Measurements from ENCODE around the gene CECR2.

Gene CECR2

GRCh38 chr22:17348464-17349103, 20.7 kb upstream of the CECR2 start:
- H3K27me3 ChIP-seq (ENCODE audit: insufficient read depth, low read length, poor library complexity): no peaks in the 10 kb centered on the region
- no peaks in the 10 kb centered on the region for H3K79me2 ChIP-seq (ENCODE audit: insufficient read depth, low read length)
- H2AFZ ChIP-seq (ENCODE audit: low read depth, low read length): no peak overlapping the region
- H3K4me3 ChIP-seq (ENCODE audit: low read depth in 1 of 2, low read length in 2 of 2): no peak overlapping the region
- no peaks in the 10 kb centered on the region for H4K20me1 ChIP-seq (ENCODE audit: insufficient read depth, low read length)
- 0 out of 3 replicates have a peak, but pooled peaks have one; percentile 39 for ATAC-seq (ENCODE audit: insufficient read depth, low read depth)
- no peaks in the 10 kb centered on the region for H3K4me1 ChIP-seq (ENCODE audit: insufficient read depth, low read length)
- no peak for TF ChIP-seq CTCF (IDR thresholded peaks at IDR 0.05; ENCODE audit: borderline replicate concordance, extremely low read depth, low read length, poor library complexity, severe bottlenecking)
- no peak for TF ChIP-seq EZH2 (IDR thresholded peaks at IDR 0.05; ENCODE audit: borderline replicate concordance, low read depth, low read length, severe bottlenecking)
- H3K9me3 ChIP-seq (ENCODE audit: insufficient read depth, low read length, severe bottlenecking): no peaks in the 10 kb centered on the region
- no peaks in the 10 kb centered on the region for H3K36me3 ChIP-seq (ENCODE audit: insufficient read depth, low read length)
- H3K27ac ChIP-seq (ENCODE audit: low read length): no peak overlapping the region
- no peak overlapping the region for H3K4me2 ChIP-seq (ENCODE audit: insufficient read depth, low read length)
- DNase-seq: no peak
- H3K9ac ChIP-seq (ENCODE audit: low read depth, low read length): no peak overlapping the region

- no peak overlapping the region for H3K9ac ChIP-seq (ENCODE audit: low read depth, low read length)
- no peak overlapping the region for H3K27ac ChIP-seq (ENCODE audit: low read length)
- no peaks in the 10 kb centered on the region for H3K79me2 ChIP-seq (ENCODE audit: insufficient read depth, low read length)
- H2AFZ ChIP-seq (ENCODE audit: low read depth, low read length): no peak overlapping the region
- no peaks in the 10 kb centered on the region for H4K20me1 ChIP-seq (ENCODE audit: insufficient read depth, low read length)
- DNase-seq (no peak), ATAC-seq (ENCODE audit: insufficient read depth, low read depth) (no peak)
- no peak for TF ChIP-seq EZH2 (IDR thresholded peaks at IDR 0.05; ENCODE audit: borderline replicate concordance, low read depth, low read length, severe bottlenecking)
- no peak for TF ChIP-seq CTCF (IDR thresholded peaks at IDR 0.05; ENCODE audit: borderline replicate concordance, extremely low read depth, low read length, poor library complexity, severe bottlenecking)
- no peaks in the 10 kb centered on the region for H3K36me3 ChIP-seq (ENCODE audit: insufficient read depth, low read length)
- no peaks in the 10 kb centered on the region for H3K27me3 ChIP-seq (ENCODE audit: insufficient read depth, low read length, poor library complexity)
- no peaks in the 10 kb centered on the region for H3K4me1 ChIP-seq (ENCODE audit: insufficient read depth, low read length)
- no peaks in the 10 kb centered on the region for H3K9me3 ChIP-seq (ENCODE audit: insufficient read depth, low read length, severe bottlenecking)
- no peak overlapping the region for H3K4me3 ChIP-seq (ENCODE audit: low read depth in 1 of 2, low read length in 2 of 2)
- H3K4me2 ChIP-seq (ENCODE audit: insufficient read depth, low read length): no peak overlapping the region
Observed at GRCh38 chr22:17349172-17349571, 20.1 kb upstream of the CECR2 start.

- TF ChIP-seq CTCF (IDR thresholded peaks at IDR 0.05; ENCODE audit: borderline replicate concordance, extremely low read depth, low read length, poor library complexity, severe bottlenecking): no peak
- TF ChIP-seq EZH2 (IDR thresholded peaks at IDR 0.05; ENCODE audit: borderline replicate concordance, low read depth, low read length, severe bottlenecking): no peak
- Histone ChIP-seq H4K20me1 (ENCODE audit: insufficient read depth, low read length) (no peaks in the 10 kb centered on the region), H2AFZ (ENCODE audit: low read depth, low read length) (no peak overlapping the region), H3K27me3 (ENCODE audit: insufficient read depth, low read length, poor library complexity) (no peaks in the 10 kb centered on the region), H3K4me3 (ENCODE audit: low read depth in 1 of 2, low read length in 2 of 2) (no peak overlapping the region), H3K4me2 (ENCODE audit: insufficient read depth, low read length) (no peak overlapping the region), H3K9ac (ENCODE audit: low read depth, low read length) (no peak overlapping the region), H3K79me2 (ENCODE audit: insufficient read depth, low read length) (no peaks in the 10 kb centered on the region), H3K36me3 (ENCODE audit: insufficient read depth, low read length) (no peaks in the 10 kb centered on the region), H3K27ac (ENCODE audit: low read length) (no peak overlapping the region), H3K9me3 (ENCODE audit: insufficient read depth, low read length, severe bottlenecking) (no peaks in the 10 kb centered on the region), H3K4me1 (ENCODE audit: insufficient read depth, low read length) (no peaks in the 10 kb centered on the region)
- DNase-seq (no peak), ATAC-seq (ENCODE audit: insufficient read depth, low read depth) (no peak)
Observed at GRCh38 chr22:17350292-17350691, 19.0 kb upstream of the CECR2 start.
